Lung (tissue), 12 donors: ENCODE results near the gene TRAIP. TPM values are rescaled to one million over a fixed set of nuclear protein-coding genes. Genes with fewer than 3 reads are reported as not detected.
A peak's percentile ranks its signal among the peaks of the same experiment; 100 is the strongest.

ENCODE experiments used
- ATAC-seq: fragments of 200-7000 bp; cut with Tn5 transposase; one replicate; pipeline ENCODE4 v1.9.1; 2020; ENCODE audit warnings: moderate number of reproducible peaks; ENCODE audit not compliant: insufficient read depth, low FRiP score
- DNase-seq, 3 donors: peaks; one replicate each; pipeline ENCODE4 v3.0.0-alpha.2; 2013 to 2017
- H3K27ac ChIP-seq, 2 donors: one replicate each; pipeline ENCODE4 v1.5.1; 2013; ENCODE audit warnings: mild to moderate bottlenecking in 2 of 2, moderate library complexity in 2 of 2, control low read depth in 1 of 2, inconsistent platforms in 1 of 2, low read depth in 1 of 2, low read length in 1 of 2
- H3K27me3 ChIP-seq, 3 donors: one replicate each; pipeline ENCODE4 v1.5.1; 2013; ENCODE audit warnings: low read length in 2 of 3; ENCODE audit not compliant: control insufficient read depth in 3 of 3, insufficient read depth in 3 of 3
- H3K36me3 ChIP-seq, 4 donors: one replicate each; pipeline ENCODE4 v1.5.1; 2013; ENCODE audit warnings: low read length in 4 of 4, mild to moderate bottlenecking in 1 of 4, moderate library complexity in 1 of 4; ENCODE audit not compliant: control insufficient read depth in 4 of 4, insufficient read depth in 4 of 4
- H3K4me1 ChIP-seq, 5 donors: one replicate each; pipeline ENCODE4 v1.5.1; 2013; ENCODE audit warnings: low read length in 5 of 5, mild to moderate bottlenecking in 2 of 5, moderate library complexity in 1 of 5; ENCODE audit not compliant: control insufficient read depth in 5 of 5, insufficient read depth in 5 of 5
- H3K4me3 ChIP-seq: one replicate; pipeline ENCODE4 v1.5.1; 2013; ENCODE audit warnings: mild to moderate bottlenecking, control low read depth, moderate library complexity
- H3K9ac ChIP-seq, 2 donors: one replicate each; pipeline ENCODE4 v1.5.1; 2013; ENCODE audit warnings: low read length in 2 of 2, control low read depth in 1 of 2; ENCODE audit not compliant: insufficient read depth in 1 of 2
- H3K9me3 ChIP-seq, 4 donors: one replicate each; pipeline ENCODE4 v1.5.1; 2013; ENCODE audit warnings: low read length in 3 of 4, mild to moderate bottlenecking in 1 of 4, moderate library complexity in 1 of 4; ENCODE audit not compliant: control insufficient read depth in 4 of 4, insufficient read depth in 3 of 4
- CTCF ChIP-seq: IDR thresholded peaks from 2 replicates; pipeline ENCODE4 v1.5.1; 2012; ENCODE audit warnings: mild to moderate bottlenecking; ENCODE audit errors: control extremely low read depth, extremely low read depth
- WGBS, 2 donors: extraction: QIAGEN DNeasy Blood & Tissue Kit; methylation state at CpG; one replicate each; pipeline ENCODE4 v1.1.7; 2013; 5-methylcytosine and 5-hydroxymethylcytosine counted together
- polyA plus RNA-seq, 2 donors: library from polyadenylated mRNA; stranded (reverse); fragments of 200-250 nt; gene quantifications; one replicate each; pipeline ENCODE4 v1.2.1, GENCODE V29; 2013
- total RNA-seq, 2 donors: library from RNA; depleted of rRNA in 1 of 2; stranded (reverse); fragments of >200 nt in 1 of 2; gene quantifications; one replicate each; pipeline ENCODE4 v1.2.1, GENCODE V29; 2014 to 2021
- donor health status: control.
- donor health status: control.
- donor health status: Bipolar disorder and iron deficiency.
- donor health status: healthy.
- donor health status: DM: yes; HTN: yes; CAD: no.

The TRAIP gene
- total and polyA plus RNA-seq, 4 donors: 1.8 to 3.2 (median 2.4) TPM

- no peak overlapping the region for H3K9ac ChIP-seq
- no peak for TF ChIP-seq CTCF
- no peak overlapping the region for H3K27ac ChIP-seq
- WGBS, 2 donors: 86 to 87% methylated on average over 10 of the region's 10 CpGs
- DNase-seq (no peak), ATAC-seq (no peak)
- H3K4me1 ChIP-seq: no peaks in the 10 kb centered on the region
- peaks cover 0 to 11% (median 0%) of the 10 kb centered on the region in 4 donors for H3K36me3 ChIP-seq
- no peaks in the 10 kb centered on the region for H3K9me3 ChIP-seq
- H3K27me3 ChIP-seq: no peaks in the 10 kb centered on the region
- H3K4me3 ChIP-seq: no peak overlapping the region
Measured at GRCh38 chr3:49889296-49889695, 32.9 kb upstream of the TRAIP start.

DNA sequence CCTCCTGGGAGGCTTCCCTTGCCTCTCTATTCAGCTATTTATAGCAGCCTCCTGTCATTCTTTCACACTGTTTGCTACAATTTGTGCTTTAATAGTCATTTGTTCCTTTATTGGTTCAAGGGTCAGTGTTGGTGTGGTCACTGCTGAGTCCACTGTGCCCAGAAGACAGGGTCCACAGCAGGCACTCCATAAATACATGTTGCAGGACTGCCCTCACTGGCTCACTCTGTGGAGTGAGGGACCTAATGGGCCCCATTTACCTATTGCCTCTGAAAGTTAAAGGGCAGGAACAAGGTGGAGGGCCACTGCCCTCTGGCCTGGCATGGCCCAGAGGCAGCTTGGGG, 30.5 kb upstream of the TRAIP start:
- ATAC-seq (no peak), DNase-seq (no peak)
- Histone ChIP-seq H3K27ac (no peak overlapping the region), H3K27me3 (no peaks in the 10 kb centered on the region), H3K36me3 (peaks cover 0 to 11% (median 0%) of the 10 kb centered on the region in 4 donors), H3K9me3 (no peaks in the 10 kb centered on the region), H3K9ac (no peak overlapping the region), H3K4me1 (peaks cover 0 to 8% (median 6%) of the 10 kb centered on the region in 5 donors), H3K4me3 (no peak overlapping the region)
- TF ChIP-seq CTCF: no peak

DNA sequence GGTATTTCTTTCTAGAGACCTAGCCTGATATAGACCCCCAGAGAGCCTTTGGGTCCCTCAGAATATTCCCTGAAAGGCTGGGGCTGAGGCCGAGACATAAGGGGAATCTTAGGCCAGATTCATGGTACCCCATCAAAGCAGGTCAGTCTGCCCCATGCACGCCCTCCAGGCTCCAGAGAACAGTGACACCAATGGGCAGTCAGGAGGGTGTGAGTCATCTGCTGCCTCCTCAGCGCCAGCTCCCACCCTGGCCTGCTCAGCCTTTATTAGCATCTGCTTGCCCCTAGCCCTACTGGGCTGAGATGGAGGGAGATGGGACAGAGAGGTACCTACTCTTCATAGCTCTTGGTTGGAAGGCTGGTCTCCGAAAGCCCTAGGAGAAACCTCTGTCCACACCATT, 27.6 kb upstream of the TRAIP start:
- no peaks in the 10 kb centered on the region for H3K27me3 ChIP-seq
- H3K4me1 ChIP-seq: peaks cover 0 to 32% (median 12%) of the 10 kb centered on the region in 5 donors
- ATAC-seq (no peak), DNase-seq (no peak)
- H3K27ac ChIP-seq: no peak overlapping the region
- no peak for TF ChIP-seq CTCF
- H3K4me3 ChIP-seq: no peak overlapping the region
- peaks cover 0 to 3% (median 0%) of the 10 kb centered on the region in 4 donors for H3K9me3 ChIP-seq
- no peaks in the 10 kb centered on the region for H3K36me3 ChIP-seq
- H3K9ac ChIP-seq: no peak overlapping the region
- 92 to 94% methylated on average over 4 of the region's 4 CpGs for WGBS, 2 donors

GRCh38 chr3:49882166-49882565, 25.8 kb upstream of the TRAIP start:
- Histone ChIP-seq H3K9me3 (peaks cover 0 to 3% (median 0%) of the 10 kb centered on the region in 4 donors), H3K9ac (no peak overlapping the region), H3K27me3 (no peaks in the 10 kb centered on the region), H3K4me3 (no peak overlapping the region), H3K4me1 (peaks cover 0 to 40% (median 12%) of the 10 kb centered on the region in 5 donors), H3K36me3 (no peaks in the 10 kb centered on the region), H3K27ac (no peak overlapping the region)
- no peak for ATAC-seq
- TF ChIP-seq CTCF: no peak
- WGBS, 2 donors: 26 to 35% methylated on average over 6 of the region's 6 CpGs
- peak; percentile 84 to 94 (median 90) for DNase-seq
